Measurements from ENCODE around the gene ZNF397. TPM values are rescaled to one million over a fixed set of nuclear protein-coding genes. Genes with fewer than 3 reads are reported as not detected.

Gene ZNF397
- total RNA-seq, 3 donors from 2014 or later (not counting 1 experiment from before 2014, with no cell fraction given) = 8.7 to 15.6 (median 13.9) TPM

DNA sequence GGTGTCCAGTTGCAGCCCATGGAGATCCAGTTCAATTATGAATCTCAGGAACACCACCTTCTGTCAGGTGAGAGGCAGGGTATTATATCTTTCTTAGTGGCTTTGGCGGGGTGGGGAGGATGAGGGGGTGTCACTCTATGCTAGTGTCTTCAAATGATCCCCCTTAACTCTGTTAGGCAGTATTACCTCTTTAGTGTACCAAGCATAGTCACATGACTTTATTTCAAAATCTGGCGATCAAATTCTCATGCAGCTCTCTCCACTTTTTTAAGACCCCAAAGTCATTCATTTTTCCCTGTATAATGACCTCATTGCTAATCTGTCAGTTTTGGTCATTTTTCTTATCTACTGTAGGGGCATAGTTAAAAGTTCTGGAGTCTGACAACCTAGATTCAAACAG lies 50.3 kb downstream of the ZNF397 start:
- no peaks in the 10 kb centered on the region for H3K9me3 ChIP-seq (ENCODE audit: control insufficient read depth, insufficient read depth, low read length)
- peaks cover 65 to 66% of the 10 kb centered on the region in 2 donors for H3K4me1 Mint-ChIP-seq
- 100% methylated on average over 2 of the region's 2 CpGs for WGBS (ENCODE audit: insufficient coverage)
- no peaks in the 10 kb centered on the region for H3K36me3 Mint-ChIP-seq
- DNase-seq (no peak), ATAC-seq (no peak)
- no peak overlapping the region for H3K4me3 ChIP-seq (ENCODE audit: low read length)
- H3K27me3 Mint-ChIP-seq (ENCODE audit: low read depth in 2 of 2) = no peaks in the 10 kb centered on the region
- H3K27ac ChIP-seq (ENCODE audit: low read length) = peak overlapping the region; percentile 75
- TF ChIP-seq, protein P1, sequence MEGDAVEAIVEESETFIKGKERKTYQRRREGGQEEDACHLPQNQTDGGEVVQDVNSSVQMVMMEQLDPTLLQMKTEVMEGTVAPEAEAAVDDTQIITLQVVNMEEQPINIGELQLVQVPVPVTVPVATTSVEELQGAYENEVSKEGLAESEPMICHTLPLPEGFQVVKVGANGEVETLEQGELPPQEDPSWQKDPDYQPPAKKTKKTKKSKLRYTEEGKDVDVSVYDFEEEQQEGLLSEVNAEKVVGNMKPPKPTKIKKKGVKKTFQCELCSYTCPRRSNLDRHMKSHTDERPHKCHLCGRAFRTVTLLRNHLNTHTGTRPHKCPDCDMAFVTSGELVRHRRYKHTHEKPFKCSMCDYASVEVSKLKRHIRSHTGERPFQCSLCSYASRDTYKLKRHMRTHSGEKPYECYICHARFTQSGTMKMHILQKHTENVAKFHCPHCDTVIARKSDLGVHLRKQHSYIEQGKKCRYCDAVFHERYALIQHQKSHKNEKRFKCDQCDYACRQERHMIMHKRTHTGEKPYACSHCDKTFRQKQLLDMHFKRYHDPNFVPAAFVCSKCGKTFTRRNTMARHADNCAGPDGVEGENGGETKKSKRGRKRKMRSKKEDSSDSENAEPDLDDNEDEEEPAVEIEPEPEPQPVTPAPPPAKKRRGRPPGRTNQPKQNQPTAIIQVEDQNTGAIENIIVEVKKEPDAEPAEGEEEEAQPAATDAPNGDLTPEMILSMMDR (IDR thresholded peaks at IDR 0.05) = no peak
- H3K9me3 Mint-ChIP-seq = no peaks in the 10 kb centered on the region
- no peaks in the 10 kb centered on the region for H3K27me3 ChIP-seq (ENCODE audit: control insufficient read depth, insufficient read depth, low read length)
- intact Hi-C loops (cut with micrococcal nuclease) = no loop called here
- peak overlapping the region; percentile 97 to 98 for H3K27ac Mint-ChIP-seq
- peaks cover 11% of the 10 kb centered on the region for H3K36me3 ChIP-seq (ENCODE audit: control insufficient read depth, insufficient read depth, low read length)
- H3K4me1 ChIP-seq (ENCODE audit: control insufficient read depth, insufficient read depth, low read length) = peaks cover 17% of the 10 kb centered on the region
- H3K4me3 Mint-ChIP-seq = peak overlapping the region; percentile 99

DNA sequence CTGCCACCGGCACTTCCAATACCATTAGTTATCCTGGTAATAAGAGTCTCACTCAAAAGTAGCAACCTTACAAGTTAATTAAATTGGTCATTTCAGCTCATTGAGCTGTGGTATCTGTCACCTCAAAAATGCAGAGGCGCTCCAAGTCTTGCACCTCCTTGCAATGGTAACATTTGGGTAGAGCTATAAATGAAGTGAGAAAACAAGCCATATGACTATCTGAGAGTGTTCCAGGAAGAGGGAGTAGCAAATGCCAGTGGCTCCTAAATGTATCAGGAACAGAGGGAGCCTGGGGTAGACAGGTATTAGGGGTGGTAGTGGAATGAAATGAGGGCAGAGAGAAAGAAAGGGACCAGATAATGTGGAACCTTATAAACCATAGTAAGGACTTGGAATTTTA lies 55.2 kb downstream of the ZNF397 start:
- peaks cover 0 to 3% of the 10 kb centered on the region in 2 donors for H3K9me3 Mint-ChIP-seq
- 98% methylated on average over 2 of the region's 2 CpGs for WGBS (ENCODE audit: insufficient coverage)
- ATAC-seq (no peak), DNase-seq (no peak)
- no peaks in the 10 kb centered on the region for H3K27me3 ChIP-seq (ENCODE audit: control insufficient read depth, insufficient read depth, low read length)
- peaks cover 21% of the 10 kb centered on the region for H3K36me3 ChIP-seq (ENCODE audit: control insufficient read depth, insufficient read depth, low read length)
- no peak overlapping the region for H3K27ac ChIP-seq (ENCODE audit: low read length)
- H3K4me1 Mint-ChIP-seq = peaks cover 41 to 47% of the 10 kb centered on the region in 2 donors
- H3K27me3 Mint-ChIP-seq (ENCODE audit: low read depth in 2 of 2) = no peaks in the 10 kb centered on the region
- intact Hi-C loops (cut with micrococcal nuclease) = no loop called here
- no peak overlapping the region for H3K4me3 Mint-ChIP-seq
- TF ChIP-seq, protein P1 (IDR thresholded peaks at IDR 0.05) = no peak
- peaks cover 7% of the 10 kb centered on the region for H3K36me3 Mint-ChIP-seq
- H3K4me3 ChIP-seq (ENCODE audit: low read length) = no peak overlapping the region
- peaks cover 6% of the 10 kb centered on the region for H3K9me3 ChIP-seq (ENCODE audit: control insufficient read depth, insufficient read depth, low read length)
- H3K4me1 ChIP-seq (ENCODE audit: control insufficient read depth, insufficient read depth, low read length) = peaks cover 1% of the 10 kb centered on the region
- H3K27ac Mint-ChIP-seq = no peak overlapping the region

DNA sequence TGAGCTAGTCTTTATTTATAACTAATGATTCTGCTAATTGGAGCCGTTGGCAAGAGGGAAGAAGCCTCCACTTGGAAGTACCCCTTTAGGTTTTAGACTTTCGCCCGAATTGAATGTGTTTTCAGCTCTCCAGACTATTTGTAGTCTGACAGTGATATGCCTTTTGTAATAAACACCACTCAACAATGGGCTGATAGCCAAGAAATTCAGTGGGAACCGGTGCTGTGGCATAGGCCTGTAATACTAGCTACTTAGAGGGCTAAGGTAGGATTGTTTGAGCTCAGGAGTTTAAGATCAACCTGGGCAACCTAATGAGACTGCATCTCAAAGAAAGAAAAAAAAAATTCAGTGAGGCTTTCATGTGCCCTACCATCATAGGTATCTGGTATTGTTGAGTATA lies 62.8 kb downstream of the ZNF397 start:
- peaks cover 40% of the 10 kb centered on the region for H3K36me3 ChIP-seq (ENCODE audit: control insufficient read depth, insufficient read depth, low read length)
- H3K9me3 Mint-ChIP-seq = peaks cover 11 to 22% of the 10 kb centered on the region in 2 donors

More for the DNA sequence above, 62.8 kb downstream of the ZNF397 start:
- no peak overlapping the region for H3K4me3 ChIP-seq (ENCODE audit: low read length)
- TF ChIP-seq, protein P1 (IDR thresholded peaks at IDR 0.05) = no peak
- H3K27me3 ChIP-seq (ENCODE audit: control insufficient read depth, insufficient read depth, low read length) = no peaks in the 10 kb centered on the region
- intact Hi-C loops (cut with micrococcal nuclease) = no loop called here
- peaks cover 64% of the 10 kb centered on the region for H3K36me3 Mint-ChIP-seq
- WGBS (ENCODE audit: insufficient coverage) = 100% methylated on average over 4 of the region's 4 CpGs
- H3K4me1 Mint-ChIP-seq = peaks cover 0 to 5% of the 10 kb centered on the region in 2 donors
- H3K9me3 ChIP-seq (ENCODE audit: control insufficient read depth, insufficient read depth, low read length) = peaks cover 45% of the 10 kb centered on the region
- no peak overlapping the region for H3K27ac ChIP-seq (ENCODE audit: low read length)
- no peak overlapping the region for H3K4me3 Mint-ChIP-seq
- H3K4me1 ChIP-seq (ENCODE audit: control insufficient read depth, insufficient read depth, low read length) = no peaks in the 10 kb centered on the region
- no peak overlapping the region for H3K27ac Mint-ChIP-seq
- DNase-seq = no peak
- no peaks in the 10 kb centered on the region for H3K27me3 Mint-ChIP-seq (ENCODE audit: low read depth in 2 of 2)
- ATAC-seq = no peak
